ENCODE data around the gene KCTD6.

DNA sequence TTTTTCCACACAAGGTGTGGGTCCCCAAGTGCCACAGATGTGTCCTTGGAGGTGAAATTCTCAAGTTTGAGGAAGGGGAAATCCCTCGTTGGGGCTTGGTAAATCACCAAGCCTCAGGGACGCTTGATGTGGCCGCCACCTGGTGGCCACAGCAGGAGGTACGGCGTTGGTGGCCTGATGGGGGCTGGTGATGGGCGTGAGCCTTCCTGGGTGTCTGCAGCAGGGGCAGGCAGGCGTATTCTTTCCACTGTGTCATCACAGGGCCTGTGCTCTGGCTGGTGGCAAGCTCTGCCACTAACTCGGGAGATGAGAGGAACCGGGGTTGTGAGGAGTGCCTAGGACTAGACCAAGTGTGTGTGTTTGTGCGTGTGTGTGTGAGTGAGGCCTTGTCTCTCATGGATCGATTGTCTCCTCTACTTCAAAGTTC is 40.9 kb downstream of the KCTD6 start:
- TF ChIP-seq, protein P1, sequence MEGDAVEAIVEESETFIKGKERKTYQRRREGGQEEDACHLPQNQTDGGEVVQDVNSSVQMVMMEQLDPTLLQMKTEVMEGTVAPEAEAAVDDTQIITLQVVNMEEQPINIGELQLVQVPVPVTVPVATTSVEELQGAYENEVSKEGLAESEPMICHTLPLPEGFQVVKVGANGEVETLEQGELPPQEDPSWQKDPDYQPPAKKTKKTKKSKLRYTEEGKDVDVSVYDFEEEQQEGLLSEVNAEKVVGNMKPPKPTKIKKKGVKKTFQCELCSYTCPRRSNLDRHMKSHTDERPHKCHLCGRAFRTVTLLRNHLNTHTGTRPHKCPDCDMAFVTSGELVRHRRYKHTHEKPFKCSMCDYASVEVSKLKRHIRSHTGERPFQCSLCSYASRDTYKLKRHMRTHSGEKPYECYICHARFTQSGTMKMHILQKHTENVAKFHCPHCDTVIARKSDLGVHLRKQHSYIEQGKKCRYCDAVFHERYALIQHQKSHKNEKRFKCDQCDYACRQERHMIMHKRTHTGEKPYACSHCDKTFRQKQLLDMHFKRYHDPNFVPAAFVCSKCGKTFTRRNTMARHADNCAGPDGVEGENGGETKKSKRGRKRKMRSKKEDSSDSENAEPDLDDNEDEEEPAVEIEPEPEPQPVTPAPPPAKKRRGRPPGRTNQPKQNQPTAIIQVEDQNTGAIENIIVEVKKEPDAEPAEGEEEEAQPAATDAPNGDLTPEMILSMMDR (IDR thresholded peaks at IDR 0.05), result peak; percentile 95
- TF ChIP-seq ZFX (IDR thresholded peaks at IDR 0.05; ENCODE audit: borderline replicate concordance), result no peak

Measured in 22Rv1 (cell line).